ENCODE results near the gene STARD10.

STARD10 gene

GRCh38 chr11:72742513-72743320, 51.1 kb downstream of the STARD10 start:
- no peak for DNase-seq

- DNase-seq: peak; percentile 86
Measured at GRCh38 chr11:72741849-72742512, 51.9 kb downstream of the STARD10 start.

- peak; percentile 100 for DNase-seq
Measured at GRCh38 chr11:72741429-72741833, 52.4 kb downstream of the STARD10 start.

- no peak for DNase-seq
Measured at GRCh38 chr11:72740562-72741428, 53.1 kb downstream of the STARD10 start.

- no peak for DNase-seq
Measured at GRCh38 chr11:72740060-72740424, 53.8 kb downstream of the STARD10 start.

GRCh38 chr11:72739240-72740059, 54.4 kb downstream of the STARD10 start:
- no peak for DNase-seq

GRCh38 chr11:72738199-72739141, 55.4 kb downstream of the STARD10 start:
- peak; percentile 89 for DNase-seq

GRCh38 chr11:72737336-72737735, 56.5 kb downstream of the STARD10 start:
- DNase-seq: no peak

GRCh38 chr11:72736452-72737069, 57.3 kb downstream of the STARD10 start:
- peak; percentile 97 for DNase-seq

GRCh38 chr11:72735495-72736027, 58.3 kb downstream of the STARD10 start:
- DNase-seq: peak; percentile 83

- no peak for DNase-seq
Measured at GRCh38 chr11:72732329-72732728, 61.5 kb downstream of the STARD10 start.

GRCh38 chr11:72730737-72731136, 63.1 kb downstream of the STARD10 start:
- no peak for DNase-seq

- DNase-seq: no peak
Measured at GRCh38 chr11:72730243-72730642, 63.6 kb downstream of the STARD10 start.

- no peak for DNase-seq
Measured at GRCh38 chr11:72727521-72727920, 66.3 kb downstream of the STARD10 start.

GRCh38 chr11:72726266-72727220, 67.3 kb downstream of the STARD10 start:
- no peak for DNase-seq

- no peak for DNase-seq
Measured at GRCh38 chr11:72725724-72726028, 68.2 kb downstream of the STARD10 start.

GRCh38 chr11:72724851-72725723, 68.8 kb downstream of the STARD10 start:
- peak; percentile 99 for DNase-seq

- DNase-seq: no peak
Measured at GRCh38 chr11:72724021-72724551, 69.8 kb downstream of the STARD10 start.
